Caco-2 (cell line): ENCODE data around the gene CFHR3. TPM values are rescaled to one million over a fixed set of nuclear protein-coding genes. Genes with fewer than 3 reads are reported as not detected.

Experiments used
- BruUV-seq: library from RNA; stranded (reverse); fragments of 400-500 nt; replicated peaks from 2 replicates; lab custom pipeline; 2021; lab: Mats Ljungman, UMichigan
- CTCF ChIA-PET: fragments of 300-600 bp; sonication (Branson Sonifier 250); formaldehyde crosslinking; loops from one replicate; lab custom pipeline; 2022; ENCODE audit warnings: antibody characterized with exemption; lab: Charles Lee
- POLR2A ChIA-PET: fragments of 300-600 bp; sonication (Branson Sonifier 250); formaldehyde crosslinking; loops from one replicate; lab custom pipeline; 2022; ENCODE audit warnings: antibody characterized with exemption; lab: Charles Lee
- DNase-seq, 2 experiments: peaks; one replicate each; pipeline versions ENCODE4 v3.0.0 to v3.0.0-alpha.2; 2020 to 2022
- H3K27me3 ChIP-seq: replicated peaks from 2 replicates; pipeline ENCODE4 v1.6.0; 2011; ENCODE audit warnings: low read length; ENCODE audit not compliant: control insufficient read depth, insufficient read depth
- H3K36me3 ChIP-seq: 2 replicates; pipeline ENCODE4 v1.5.1; 2011; ENCODE audit warnings: low read length; ENCODE audit not compliant: control insufficient read depth, insufficient read depth
- H3K4me1 ChIP-seq: fragments of 250-450 bp; sonication (Bioruptor Pico); 2 replicates; pipeline ENCODE4 v1.5.1; 2020; ENCODE audit warnings: mild to moderate bottlenecking
- H3K4me3 ChIP-seq: 2 replicates; pipeline ENCODE4 v1.5.1; 2011; ENCODE audit warnings: low read depth, mild to moderate bottlenecking, control low read depth, low read length
- H3K9me3 ChIP-seq: fragments of 250-450 bp; sonication (Bioruptor Pico); 2 replicates; pipeline ENCODE4 v1.5.1; 2020; ENCODE audit warnings: mild to moderate bottlenecking, moderate library complexity
- H3K27ac Mint-ChIP-seq: one replicate; pipeline ENCODE4 v1.8.0; 2022; ENCODE audit warnings: mixed read lengths; ENCODE audit not compliant: unreplicated experiment
- H3K27me3 Mint-ChIP-seq: one replicate; pipeline ENCODE4 v1.8.0; 2022; ENCODE audit warnings: mixed read lengths; ENCODE audit not compliant: insufficient read depth, unreplicated experiment
- H3K36me3 Mint-ChIP-seq: one replicate; pipeline ENCODE4 v1.8.0; 2022; ENCODE audit warnings: mild to moderate bottlenecking, mixed read lengths; ENCODE audit not compliant: insufficient read depth, unreplicated experiment
- H3K4me1 Mint-ChIP-seq: one replicate; pipeline ENCODE4 v1.8.0; 2022; ENCODE audit warnings: low read depth, mixed read lengths; ENCODE audit not compliant: unreplicated experiment
- H3K4me3 Mint-ChIP-seq: one replicate; pipeline ENCODE4 v1.8.0; 2022; ENCODE audit warnings: mild to moderate bottlenecking, moderate library complexity, mixed read lengths; ENCODE audit not compliant: unreplicated experiment
- H3K9me3 Mint-ChIP-seq: one replicate; pipeline ENCODE4 v1.8.0; 2022; ENCODE audit warnings: mixed read lengths; ENCODE audit not compliant: unreplicated experiment
- intact Hi-C: fragments of 100-400 bp; cut with micrococcal nuclease; formaldehyde crosslinking; loops from one replicate; pipeline ENCODE4 v1.10.0; 2022; ENCODE audit not compliant: unreplicated experiment
- total RNA-seq: library from RNA; stranded (reverse); gene quantifications from 2 replicates; pipeline ENCODE4 v1.2.3, GENCODE V29; 2022
- TF ChIP-seq, protein P1 (sequence below), 2 experiments: fragments of 200-600 bp in 1 of 2; IDR thresholded peaks; 1 replicate in 1 of 2; 2 replicates in 1 of 2; pipeline versions ENCODE4 v1.5.1 to v1.8.0; 2011 to 2022; ENCODE audit warnings: antibody characterized with exemption in 1 of 2, control low read depth in 1 of 2, inconsistent platforms in 1 of 2, low read depth in 1 of 2, low read length in 1 of 2, mild to moderate bottlenecking in 1 of 2, moderate library complexity in 1 of 2; ENCODE audit not compliant: insufficient read depth in 1 of 2, severe bottlenecking in 1 of 2, unreplicated experiment in 1 of 2

The CFHR3 gene
- total RNA-seq, 1 experiment from 2014 or later, result not detected

DNA sequence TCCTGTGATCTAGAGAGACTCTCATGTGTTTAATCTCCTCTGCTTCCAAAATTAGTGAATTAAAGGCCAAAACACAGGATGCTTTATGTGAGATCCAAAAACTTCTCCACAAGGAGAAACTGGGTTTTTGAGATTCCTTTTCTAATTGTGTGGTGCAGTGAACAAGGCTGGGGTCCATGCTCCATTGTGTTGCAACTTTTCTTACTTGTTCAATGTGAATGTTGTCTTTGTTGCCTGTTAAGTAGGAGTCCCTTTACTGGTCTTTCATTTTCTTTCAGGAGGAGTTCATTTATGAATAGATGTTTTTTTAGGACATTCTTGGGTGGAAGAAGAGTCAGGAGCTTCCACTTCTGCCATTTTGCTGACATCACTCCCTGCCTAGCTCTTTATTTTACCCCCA lies 40.6 kb upstream of the CFHR3 start:
- no peaks in the 10 kb centered on the region for H3K27me3 ChIP-seq
- Mint-ChIP-seq H3K36me3 (no peaks in the 10 kb centered on the region), H3K9me3 (no peaks in the 10 kb centered on the region), H3K4me1 (no peaks in the 10 kb centered on the region), H3K27me3 (no peaks in the 10 kb centered on the region), H3K27ac (no peak overlapping the region), H3K4me3 (no peak overlapping the region)
- TF ChIP-seq, protein P1, sequence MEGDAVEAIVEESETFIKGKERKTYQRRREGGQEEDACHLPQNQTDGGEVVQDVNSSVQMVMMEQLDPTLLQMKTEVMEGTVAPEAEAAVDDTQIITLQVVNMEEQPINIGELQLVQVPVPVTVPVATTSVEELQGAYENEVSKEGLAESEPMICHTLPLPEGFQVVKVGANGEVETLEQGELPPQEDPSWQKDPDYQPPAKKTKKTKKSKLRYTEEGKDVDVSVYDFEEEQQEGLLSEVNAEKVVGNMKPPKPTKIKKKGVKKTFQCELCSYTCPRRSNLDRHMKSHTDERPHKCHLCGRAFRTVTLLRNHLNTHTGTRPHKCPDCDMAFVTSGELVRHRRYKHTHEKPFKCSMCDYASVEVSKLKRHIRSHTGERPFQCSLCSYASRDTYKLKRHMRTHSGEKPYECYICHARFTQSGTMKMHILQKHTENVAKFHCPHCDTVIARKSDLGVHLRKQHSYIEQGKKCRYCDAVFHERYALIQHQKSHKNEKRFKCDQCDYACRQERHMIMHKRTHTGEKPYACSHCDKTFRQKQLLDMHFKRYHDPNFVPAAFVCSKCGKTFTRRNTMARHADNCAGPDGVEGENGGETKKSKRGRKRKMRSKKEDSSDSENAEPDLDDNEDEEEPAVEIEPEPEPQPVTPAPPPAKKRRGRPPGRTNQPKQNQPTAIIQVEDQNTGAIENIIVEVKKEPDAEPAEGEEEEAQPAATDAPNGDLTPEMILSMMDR (IDR thresholded peaks at IDR 0.05; ENCODE audit: insufficient read depth in 1 of 2, low read depth in 1 of 2, low read length in 1 of 2, severe bottlenecking in 1 of 2, unreplicated experiment in 1 of 2), result no peak
- H3K4me1 ChIP-seq, result no peaks in the 10 kb centered on the region
- no TSS peak for BruUV-seq
- H3K9me3 ChIP-seq, result 0 out of 2 replicates have a peak, but pooled peaks cover 3% of the 10 kb centered on the region
- CTCF ChIA-PET, result no interaction called here
- no peak for DNase-seq
- no peak overlapping the region for H3K4me3 ChIP-seq
- intact Hi-C loops, result no loop called here
- POLR2A ChIA-PET, result no interaction called here
- H3K36me3 ChIP-seq, result no peaks in the 10 kb centered on the region

DNA sequence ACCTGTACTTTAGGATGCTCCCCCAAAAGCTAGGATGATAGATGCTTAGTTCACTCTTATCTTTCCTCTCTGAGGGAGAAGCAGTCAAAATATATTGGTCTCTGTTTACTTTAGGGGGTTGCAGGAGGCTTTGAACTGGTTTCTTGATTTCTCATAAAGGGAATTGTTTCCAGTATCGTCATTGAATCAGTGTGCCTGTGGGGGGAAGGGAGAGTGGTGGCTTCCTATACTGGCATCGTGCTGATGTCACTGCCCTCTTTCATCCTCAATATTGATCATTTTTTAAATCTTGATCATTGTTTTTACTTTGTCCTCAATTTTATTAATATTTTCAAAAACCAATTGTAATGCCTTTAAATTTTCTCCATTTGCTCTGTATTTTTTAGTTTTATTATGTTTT lies 40.2 kb upstream of the CFHR3 start:
- intact Hi-C loops, result no loop called here
- Histone ChIP-seq H3K4me1 (no peaks in the 10 kb centered on the region), H3K27me3 (no peaks in the 10 kb centered on the region), H3K36me3 (no peaks in the 10 kb centered on the region), H3K4me3 (no peak overlapping the region), H3K9me3 (0 out of 2 replicates have a peak, but pooled peaks cover 3% of the 10 kb centered on the region)
- no TSS peak for BruUV-seq
- TF ChIP-seq, protein P1 (IDR thresholded peaks at IDR 0.05; ENCODE audit: insufficient read depth in 1 of 2, low read depth in 1 of 2, low read length in 1 of 2, severe bottlenecking in 1 of 2, unreplicated experiment in 1 of 2), result no peak
- Mint-ChIP-seq H3K27ac (no peak overlapping the region), H3K4me1 (no peaks in the 10 kb centered on the region), H3K9me3 (peaks cover 4% of the 10 kb centered on the region), H3K4me3 (no peak overlapping the region), H3K27me3 (no peaks in the 10 kb centered on the region), H3K36me3 (no peaks in the 10 kb centered on the region)
- ChIA-PET POLR2A (no interaction called here), CTCF (no interaction called here)
- DNase-seq, result no peak

DNA sequence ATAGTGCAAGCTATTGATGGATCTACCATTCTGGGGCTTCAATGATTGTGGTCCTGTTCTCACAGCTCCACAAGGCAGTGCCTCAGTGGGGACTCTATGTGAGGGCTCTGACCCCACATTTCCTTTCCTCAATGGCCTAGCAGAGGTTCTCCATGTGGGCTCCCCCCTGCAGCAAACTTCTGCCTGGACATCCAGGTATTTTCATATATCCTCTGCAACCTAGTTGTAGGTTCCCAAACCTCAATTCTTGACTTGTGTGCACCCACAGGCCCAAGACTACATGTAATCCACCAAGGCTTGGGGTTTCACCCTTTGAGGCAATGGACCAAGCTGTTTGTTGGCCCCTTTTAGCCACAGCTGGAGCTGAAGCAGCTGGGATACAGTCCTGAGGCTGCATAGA lies 35.9 kb upstream of the CFHR3 start:
- no peak for DNase-seq
- H3K36me3 ChIP-seq, result no peaks in the 10 kb centered on the region
- no peaks in the 10 kb centered on the region for H3K4me1 ChIP-seq
- BruUV-seq, result no TSS peak
- H3K9me3 ChIP-seq, result 0 out of 2 replicates have a peak, but pooled peaks cover 3% of the 10 kb centered on the region
- POLR2A ChIA-PET, result no interaction called here
- CTCF ChIA-PET, result no interaction called here
- peaks cover 16% of the 10 kb centered on the region for H3K9me3 Mint-ChIP-seq
- no peaks in the 10 kb centered on the region for H3K27me3 ChIP-seq
- H3K36me3 Mint-ChIP-seq, result no peaks in the 10 kb centered on the region
- peaks cover 6% of the 10 kb centered on the region for H3K4me1 Mint-ChIP-seq
- no peaks in the 10 kb centered on the region for H3K27me3 Mint-ChIP-seq
- TF ChIP-seq, protein P1 (IDR thresholded peaks at IDR 0.05; ENCODE audit: insufficient read depth in 1 of 2, low read depth in 1 of 2, low read length in 1 of 2, severe bottlenecking in 1 of 2, unreplicated experiment in 1 of 2), result no peak
- no peak overlapping the region for H3K4me3 ChIP-seq
- intact Hi-C loops, result no loop called here
- no peak overlapping the region for H3K4me3 Mint-ChIP-seq
- H3K27ac Mint-ChIP-seq, result no peak overlapping the region
